WTC11 (cell line): Measurements from ENCODE around the gene PGS1.

ENCODE experiments used
- CREB1 ChIP-seq: sonication (generic); formaldehyde crosslinking; IDR thresholded peaks from 2 replicates; pipeline ENCODE4 v1.8.0; 2023; ENCODE audit warnings: mild to moderate bottlenecking, missing genetic modification reagents
- CTCF ChIP-seq: fragments of 200-600 bp; IDR thresholded peaks from 2 replicates; pipeline ENCODE4 v1.8.0; 2022; ENCODE audit warnings: antibody characterized with exemption
- ESRRA ChIP-seq: sonication (generic); formaldehyde crosslinking; IDR thresholded peaks from 2 replicates; pipeline ENCODE4 v1.8.1; 2022; ENCODE audit warnings: mild to moderate bottlenecking, missing genetic modification reagents, borderline replicate concordance
- FOXP1 ChIP-seq: sonication (generic); formaldehyde crosslinking; IDR thresholded peaks from 2 replicates; pipeline ENCODE4 v1.8.0; 2022; ENCODE audit warnings: missing genetic modification reagents, mild to moderate bottlenecking, moderate library complexity, borderline replicate concordance
- FOXP4 ChIP-seq: sonication (generic); formaldehyde crosslinking; IDR thresholded peaks from 2 replicates; pipeline ENCODE4 v1.8.0; 2022; ENCODE audit warnings: mild to moderate bottlenecking, missing genetic modification reagents
- GABPB1 ChIP-seq: sonication (generic); formaldehyde crosslinking; IDR thresholded peaks from 2 replicates; pipeline ENCODE4 v1.8.1; 2023; ENCODE audit warnings: mild to moderate bottlenecking, missing genetic modification reagents
- JUN ChIP-seq: sonication (generic); formaldehyde crosslinking; IDR thresholded peaks from 2 replicates; pipeline ENCODE4 v1.8.0; 2023; ENCODE audit warnings: mild to moderate bottlenecking, missing genetic modification reagents
- MAX ChIP-seq: sonication (generic); formaldehyde crosslinking; IDR thresholded peaks from 2 replicates; pipeline ENCODE4 v1.8.0; 2022; ENCODE audit warnings: mild to moderate bottlenecking, missing genetic modification reagents
- TCF7 ChIP-seq: sonication (generic); formaldehyde crosslinking; IDR thresholded peaks from 2 replicates; pipeline ENCODE4 v1.8.0; 2022; ENCODE audit warnings: mild to moderate bottlenecking, low read depth, missing genetic modification reagents, moderate library complexity
- ZBTB43 ChIP-seq: sonication (generic); formaldehyde crosslinking; IDR thresholded peaks from 2 replicates; pipeline ENCODE4 v1.8.1; 2023; ENCODE audit warnings: mild to moderate bottlenecking, missing genetic modification reagents
- ZNF396 ChIP-seq: fragments of 250-450 bp; sonication (Bioruptor Pico); IDR thresholded peaks from 2 replicates; pipeline ENCODE4 v1.8.0; 2021; ENCODE audit warnings: mild to moderate bottlenecking, moderate library complexity, borderline replicate concordance
- ZNF532 ChIP-seq: fragments of 250-450 bp; sonication (Bioruptor Pico); IDR thresholded peaks from 2 replicates; pipeline ENCODE4 v1.9.0; 2021; ENCODE audit warnings: mild to moderate bottlenecking, borderline replicate concordance
- ZNF671 ChIP-seq: fragments of 250-450 bp; sonication (Bioruptor Pico); IDR thresholded peaks from 2 replicates; pipeline ENCODE4 v1.8.0; 2021; ENCODE audit warnings: mild to moderate bottlenecking

GRCh38 chr17:78458091-78458490 is 79.6 kb downstream of the PGS1 start:
- TF ChIP-seq CREB1 (CRISPR knock-in tag) (no peak), JUN (CRISPR knock-in tag) (no peak), MAX (CRISPR knock-in tag) (no peak), FOXP1 (CRISPR knock-in tag) (no peak), ZNF671 (CRISPR knock-in tag) (no peak), CTCF (no peak), ESRRA (no peak), FOXP4 (CRISPR knock-in tag) (no peak), ZBTB43 (CRISPR knock-in tag) (no peak), TCF7 (no peak), ZNF532 (CRISPR knock-in tag) (no peak), GABPB1 (no peak), ZNF396 (CRISPR knock-in tag) (no peak)
